Glomerular visceral epithelial cell (primary cell): ENCODE results near the gene CLIP1.
"Not testable (repeated sequence)": the region's sequence is repeated elsewhere in the genome, so short reads cannot be mapped to it uniquely, and the experiment has no call there.

ENCODE experiments used
- DNase-seq: peaks from one replicate; pipeline ENCODE4 v3.0.0-alpha.2; 2016; ENCODE audit errors: extremely low spot score

CLIP1 gene

DNA sequence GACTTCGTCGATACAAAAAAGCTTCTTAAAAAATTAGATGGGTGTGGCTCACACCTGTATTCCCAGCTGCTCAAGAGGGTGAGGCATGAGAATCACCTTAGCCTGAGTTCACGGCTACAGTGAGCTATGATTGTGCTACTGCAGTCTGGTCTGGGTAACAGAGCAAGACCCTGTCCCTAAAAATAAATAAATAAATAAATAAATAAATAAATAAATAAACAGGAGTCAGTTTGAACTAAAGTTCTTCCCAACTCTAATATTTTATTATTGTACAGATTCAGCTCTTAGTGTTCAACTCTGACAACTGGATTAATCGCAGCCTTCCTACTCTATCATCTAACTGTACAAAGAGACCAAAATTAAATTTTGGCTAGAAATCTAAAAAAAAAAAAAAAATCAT is 12.7 kb upstream of the CLIP1 start:
- no peak for DNase-seq

- DNase-seq, result not testable (repeated sequence)
Observed at GRCh38 chr12:122429043-122429442, 6.6 kb upstream of the CLIP1 start.

DNA sequence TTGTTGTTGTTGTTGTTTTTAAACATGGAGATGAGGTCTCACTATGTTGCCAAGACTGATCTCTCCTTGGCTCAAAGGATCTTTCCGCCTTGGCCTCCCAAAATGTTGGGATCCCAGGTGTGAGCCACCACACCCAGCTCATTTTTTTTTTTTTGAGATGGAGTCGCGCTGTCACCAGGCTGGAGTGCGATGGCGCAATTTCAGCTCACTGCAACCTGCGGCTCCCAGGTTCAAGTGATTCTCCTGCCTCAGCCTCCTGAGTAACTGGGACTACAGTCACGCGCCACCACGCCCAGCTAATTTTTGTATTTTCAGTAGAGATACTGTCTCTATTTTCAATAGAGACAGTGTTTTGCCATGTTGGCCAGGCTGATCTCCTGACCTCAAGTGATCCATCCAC is 4.9 kb upstream of the CLIP1 start:
- DNase-seq, result no peak

DNA sequence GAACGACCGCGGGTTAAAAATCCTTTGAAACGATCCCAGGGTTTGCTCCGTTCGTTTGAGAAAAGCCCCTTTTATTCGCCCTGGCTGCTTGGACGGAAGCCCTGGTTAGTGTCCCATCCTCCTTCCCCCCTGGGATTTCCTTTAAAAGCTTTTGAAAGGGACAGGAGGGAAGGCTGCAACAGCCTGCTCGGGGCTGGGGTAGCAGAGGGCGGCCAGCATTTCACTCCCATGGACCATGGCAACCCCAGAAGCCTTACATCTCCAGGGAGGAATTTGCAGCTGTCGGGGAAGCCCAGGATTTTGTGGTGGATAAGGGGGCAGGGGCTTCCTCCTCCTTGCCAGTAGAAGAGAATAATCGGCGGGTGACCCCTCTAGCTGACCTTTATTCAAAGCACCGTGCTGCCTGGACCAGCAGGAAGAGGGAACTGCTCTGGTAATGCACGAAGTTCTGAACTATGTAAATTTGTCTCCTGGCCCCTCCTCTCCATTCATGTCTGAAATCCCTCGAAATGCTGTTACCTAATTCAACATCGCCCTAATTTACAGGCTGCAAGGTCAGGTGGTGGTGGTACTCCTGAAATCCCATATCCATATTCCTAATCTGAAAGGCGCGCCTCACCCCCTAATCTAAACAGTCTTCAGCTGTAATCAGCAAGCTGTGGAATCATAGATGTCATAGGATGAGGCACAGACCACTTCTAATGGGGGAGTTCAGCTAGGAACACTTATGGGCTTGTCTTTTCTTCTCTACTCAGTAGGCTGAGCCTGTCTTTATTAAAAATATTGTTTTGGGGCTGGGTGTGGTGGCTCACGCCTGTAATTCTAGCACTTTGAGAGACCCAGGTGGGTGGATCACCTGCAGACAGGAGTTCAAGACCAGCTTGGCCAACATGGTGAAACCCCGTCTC is 1.0 kb upstream of the CLIP1 start:
- peak; percentile 58 for DNase-seq

- DNase-seq, result peak; percentile 49
Observed at GRCh38 chr12:122422730-122423257, 325 bp upstream of the CLIP1 start.

- DNase-seq, result peak; percentile 41
Observed at GRCh38 chr12:122421187-122421820, 1.2 kb downstream of the CLIP1 start.

DNA sequence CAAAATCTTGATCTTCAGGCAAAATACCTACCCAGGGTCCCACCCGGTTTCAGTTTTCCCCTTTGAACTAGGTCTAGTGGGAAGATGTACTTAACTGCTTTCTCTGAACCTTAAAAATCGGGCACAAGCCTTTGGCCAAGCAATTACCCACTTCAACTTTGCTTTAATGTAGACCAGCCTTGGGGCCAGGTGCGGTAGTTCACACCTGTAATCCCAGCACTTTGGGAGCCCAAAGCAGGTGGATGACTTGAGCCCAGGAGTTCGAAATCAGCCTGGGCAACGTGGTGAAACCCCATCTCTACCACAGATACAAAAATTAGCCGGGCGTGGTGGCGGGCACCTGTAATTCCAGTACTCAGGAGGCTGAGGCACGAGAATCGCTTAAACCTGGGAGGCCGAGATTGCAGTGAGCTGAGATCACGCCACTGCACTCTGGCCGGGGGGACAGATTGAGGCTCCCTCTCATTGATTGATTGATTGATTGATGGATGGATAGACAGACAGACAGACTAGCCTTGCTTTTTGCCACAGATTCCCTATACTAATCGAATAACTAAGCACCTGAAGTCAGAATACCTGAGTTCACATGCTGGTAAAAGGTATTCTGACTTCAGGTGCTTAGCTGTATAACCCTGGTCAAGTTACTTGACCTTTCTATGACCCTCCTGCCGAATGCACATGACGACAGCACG is 1.9 kb downstream of the CLIP1 start:
- DNase-seq, result no peak

- DNase-seq, result not testable (repeated sequence)
Observed at GRCh38 chr12:122419094-122419493, 3.4 kb downstream of the CLIP1 start.

- not testable (repeated sequence) for DNase-seq
Observed at GRCh38 chr12:122415665-122416064, 6.8 kb downstream of the CLIP1 start.

DNA sequence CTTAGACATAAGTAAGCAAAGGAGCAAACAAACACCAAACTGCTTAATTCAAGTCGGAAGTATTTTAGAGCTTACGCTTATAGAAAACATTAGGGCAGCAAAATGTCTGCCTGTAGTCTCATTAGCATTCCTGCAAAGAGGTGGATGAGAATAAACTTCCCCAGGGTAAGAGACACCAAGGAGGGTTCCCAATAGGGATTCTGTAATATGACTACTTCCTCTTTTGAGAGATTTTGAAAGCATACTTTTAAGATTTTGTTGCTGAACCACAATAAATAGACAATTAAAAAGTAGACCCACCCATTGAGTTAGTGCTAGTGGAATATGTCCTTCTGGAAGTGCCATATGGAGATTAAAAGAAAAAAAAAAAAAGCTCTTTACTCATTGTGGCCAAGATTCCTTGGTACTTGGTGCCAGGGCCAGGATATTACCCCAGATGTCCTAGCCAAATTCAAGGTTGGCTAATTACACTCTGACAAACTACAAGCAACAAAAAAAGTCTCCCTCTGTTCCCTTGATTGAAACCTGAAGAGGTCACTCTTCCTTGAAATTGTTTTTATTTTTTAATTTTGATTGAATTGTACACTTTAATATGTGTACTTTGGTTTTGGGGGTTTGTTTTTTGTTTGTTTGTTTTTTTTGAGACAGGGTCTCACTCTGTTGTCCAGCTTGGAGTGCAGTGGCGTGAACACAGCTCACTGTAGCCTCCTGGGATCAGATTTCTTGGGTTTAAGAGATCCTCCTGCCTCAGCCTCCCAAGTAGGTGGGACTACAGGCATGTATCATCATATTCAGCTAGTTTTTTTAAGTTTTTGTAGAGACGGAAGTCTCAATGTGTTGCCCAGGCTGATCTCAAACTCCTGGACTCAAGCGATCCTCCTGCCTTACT is 8.7 kb downstream of the CLIP1 start:
- DNase-seq, result no peak

- no peak for DNase-seq
Observed at GRCh38 chr12:122412851-122413433, 9.5 kb downstream of the CLIP1 start.

GRCh38 chr12:122411537-122411936 is 10.9 kb downstream of the CLIP1 start:
- no peak for DNase-seq

DNA sequence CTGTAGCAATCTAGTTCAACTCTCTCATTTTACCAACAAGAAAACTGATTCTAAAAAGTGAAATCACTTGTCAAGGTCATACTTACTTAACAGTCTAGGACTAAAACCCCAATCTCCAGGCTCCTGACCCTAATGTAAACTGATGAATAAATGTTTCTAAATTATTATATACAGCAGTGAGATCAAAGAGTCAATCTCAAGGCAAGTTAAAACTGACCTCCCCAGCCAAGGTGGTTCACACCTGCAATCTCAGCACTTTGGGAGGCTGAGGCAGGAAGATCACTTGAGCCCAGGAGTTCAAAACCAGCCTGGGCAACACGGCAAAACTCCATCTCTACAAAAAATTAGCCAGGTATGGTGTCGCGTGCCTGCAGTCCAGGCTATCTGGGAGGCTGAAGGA is 15.3 kb downstream of the CLIP1 start:
- DNase-seq, result no peak

DNA sequence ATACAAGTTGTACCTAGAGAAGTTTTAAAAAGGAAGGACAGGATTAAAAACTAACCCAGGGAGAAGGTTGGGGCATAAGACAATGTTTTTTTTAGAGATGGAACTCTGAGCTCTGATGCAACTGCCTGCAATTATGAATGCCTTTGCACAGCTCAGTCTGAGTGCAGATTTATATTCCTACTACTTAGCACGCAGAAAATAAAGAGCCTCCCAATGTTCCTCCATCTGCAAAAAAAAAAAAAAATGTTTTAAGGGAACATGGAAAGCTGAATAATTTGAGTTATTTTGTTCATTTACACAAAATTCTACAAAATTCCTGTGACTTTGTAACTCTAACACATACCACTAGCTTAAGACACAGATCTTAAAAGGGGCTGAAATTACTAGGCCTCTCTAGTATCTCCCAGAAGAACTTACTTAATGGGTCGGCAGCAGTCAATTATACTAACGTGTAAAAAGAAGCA is 15.7 kb downstream of the CLIP1 start:
- peak; percentile 16 for DNase-seq

- no peak for DNase-seq
Observed at GRCh38 chr12:122403831-122404230, 18.6 kb downstream of the CLIP1 start.

DNA sequence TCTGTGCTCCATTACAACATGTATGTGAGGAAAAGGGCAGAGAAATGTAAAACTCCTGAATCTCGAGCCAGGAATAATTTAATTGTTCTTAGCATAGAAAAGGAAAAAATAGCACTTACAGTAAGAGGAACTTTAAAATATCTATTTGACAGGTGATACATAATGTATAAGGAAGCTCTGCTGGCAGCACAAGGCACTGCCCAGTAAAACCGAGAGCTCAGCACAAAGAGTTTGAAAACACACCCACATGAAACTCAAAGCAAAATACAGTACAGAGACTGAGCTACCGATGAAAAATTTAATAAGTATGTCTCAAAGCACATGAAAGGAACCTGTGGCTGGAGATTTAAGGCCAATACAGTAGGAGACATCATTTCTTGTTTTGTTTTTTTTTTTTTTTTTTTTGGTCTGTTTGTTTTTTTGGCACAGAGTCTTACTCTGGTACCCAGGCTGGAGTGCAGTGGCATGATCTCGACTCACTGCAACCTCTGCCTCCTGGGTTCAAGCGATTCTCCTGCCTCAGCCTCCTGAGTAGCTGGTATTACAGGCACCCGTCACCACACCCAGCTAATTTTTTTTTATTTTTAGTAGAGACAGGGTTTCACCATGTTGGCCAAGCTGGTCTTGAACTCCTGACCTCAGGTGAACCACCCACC is 19.2 kb downstream of the CLIP1 start:
- DNase-seq, result no peak

DNA sequence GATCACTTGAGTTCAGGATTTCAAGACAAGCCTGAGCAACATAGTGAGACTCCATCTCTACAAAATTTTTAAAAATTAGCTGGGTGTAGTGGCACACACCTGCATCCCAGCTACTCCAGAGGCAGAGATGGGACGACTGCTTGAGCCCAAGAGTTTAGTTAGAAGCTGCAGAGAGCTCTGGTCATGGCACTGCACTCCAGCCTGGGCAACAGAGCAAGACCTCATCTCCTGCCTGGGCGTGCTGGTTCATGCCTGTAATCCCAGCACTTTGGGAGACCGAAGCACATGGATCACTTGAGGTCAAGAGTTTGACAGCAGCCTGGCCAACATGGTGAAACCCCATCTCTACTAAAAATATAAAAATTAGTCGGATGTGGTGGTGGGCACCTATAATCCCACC is 20.2 kb downstream of the CLIP1 start:
- DNase-seq, result no peak

- DNase-seq, result peak; percentile 72
Observed at GRCh38 chr12:122399592-122400373, 22.7 kb downstream of the CLIP1 start.

DNA sequence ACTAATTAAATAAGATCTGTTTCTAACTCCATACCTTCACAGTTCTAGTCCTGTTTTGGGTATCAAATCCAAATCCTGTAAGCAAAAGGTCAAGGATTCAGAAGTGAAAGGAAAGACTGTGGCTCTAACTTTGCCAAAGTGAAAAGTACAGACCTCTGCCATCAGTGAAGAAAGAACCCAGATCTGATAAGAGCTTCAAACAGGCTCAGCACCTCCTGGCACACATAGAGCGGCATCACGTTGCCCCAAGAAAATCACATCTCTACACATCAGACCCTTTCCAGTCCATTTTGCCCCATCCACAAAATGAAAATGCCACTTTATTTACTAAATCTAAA is 23.2 kb downstream of the CLIP1 start:
- no peak for DNase-seq

DNA sequence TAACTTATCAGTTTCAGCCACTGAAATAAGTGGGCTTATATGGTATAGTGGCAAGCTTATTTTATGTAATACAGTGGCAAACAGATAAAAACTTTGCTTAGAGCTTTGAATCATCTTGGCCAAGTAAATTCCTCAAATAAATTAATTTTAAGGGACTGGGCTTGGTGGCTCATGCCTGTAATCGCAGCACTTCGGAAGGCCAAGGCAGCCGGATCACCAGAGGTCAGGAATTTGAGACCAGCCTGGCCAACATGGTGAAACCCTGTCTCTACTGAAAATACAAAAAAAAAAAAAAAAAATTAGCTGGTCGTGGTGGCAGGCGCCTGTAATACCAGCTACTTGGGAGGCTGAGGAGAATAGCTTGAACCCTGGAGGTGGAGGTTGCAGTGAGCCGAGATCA is 24.5 kb downstream of the CLIP1 start:
- DNase-seq, result not testable (repeated sequence)
